ENCODE results near the gene VPS37C. TPM values are rescaled to one million over a fixed set of nuclear protein-coding genes. Genes with fewer than 3 reads are reported as not detected.

VPS37C gene
- polyA plus RNA-seq, 1 of the 3 experiments (the other 2 are of a cell fraction), result 15.2 TPM

GRCh38 chr11:61083601-61084147 lies 77.6 kb downstream of the VPS37C start (continued):
- TF ChIP-seq FOXJ3 (CRISPR knock-in tag; IDR thresholded peaks at IDR 0.05), result no peak
- TF ChIP-seq, protein P1, sequence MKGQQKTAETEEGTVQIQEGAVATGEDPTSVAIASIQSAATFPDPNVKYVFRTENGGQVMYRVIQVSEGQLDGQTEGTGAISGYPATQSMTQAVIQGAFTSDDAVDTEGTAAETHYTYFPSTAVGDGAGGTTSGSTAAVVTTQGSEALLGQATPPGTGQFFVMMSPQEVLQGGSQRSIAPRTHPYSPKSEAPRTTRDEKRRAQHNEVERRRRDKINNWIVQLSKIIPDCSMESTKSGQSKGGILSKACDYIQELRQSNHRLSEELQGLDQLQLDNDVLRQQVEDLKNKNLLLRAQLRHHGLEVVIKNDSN (IDR thresholded peaks at IDR 0.05; ENCODE audit: borderline replicate concordance, low read depth), result no peak
- TF ChIP-seq GABPA (IDR thresholded peaks at IDR 0.05; ENCODE audit: low read depth), result no peak
- no peak for TF ChIP-seq GATA2 (CRISPR knock-in tag; IDR thresholded peaks at IDR 0.05)

GRCh38 chr11:61082931-61083531 lies 78.2 kb downstream of the VPS37C start:
- Histone ChIP-seq H3K4me3 (ENCODE audit: low read depth in 2 of 2, low read length in 1 of 2) (no peak overlapping the region), H3K36me3 (replicated peaks in 1 of 2; ENCODE audit: control insufficient read depth in 1 of 2, insufficient read depth in 2 of 2, low read length in 1 of 2) (no peaks in the 10 kb centered on the region), H4K20me1 (ENCODE audit: insufficient read depth) (no peaks in the 10 kb centered on the region), H3F3A (replicated peaks; ENCODE audit: insufficient read depth) (no peaks in the 10 kb centered on the region), H3K4me1 (ENCODE audit: control insufficient read depth in 1 of 2, insufficient read depth in 2 of 2, low read depth in 1 of 2, low read length in 1 of 2) (no peaks in the 10 kb centered on the region; a peak in 1 of 4 replicates), H3K27ac (ENCODE audit: low read depth in 2 of 2, low read length in 1 of 2) (no peak overlapping the region), H3K9me2 (no peaks in the 10 kb centered on the region), H3K9ac (no peak overlapping the region), H3K9me3 (no peaks in the 10 kb centered on the region), H3K27me3 (ENCODE audit: insufficient read depth) (no peaks in the 10 kb centered on the region; the same call in 1 of the 2 replicates), H3K4me2 (no peak overlapping the region), H2AFZ (ENCODE audit: low read depth) (no peak overlapping the region), H3K79me2 (ENCODE audit: insufficient read depth) (no peaks in the 10 kb centered on the region)
- DNase-seq, result no peak
- TF ChIP-seq TAF1 (IDR thresholded peaks at IDR 0.05; ENCODE audit: borderline replicate concordance, low read depth, low read length), result no peak
- TF ChIP-seq, protein P2, sequence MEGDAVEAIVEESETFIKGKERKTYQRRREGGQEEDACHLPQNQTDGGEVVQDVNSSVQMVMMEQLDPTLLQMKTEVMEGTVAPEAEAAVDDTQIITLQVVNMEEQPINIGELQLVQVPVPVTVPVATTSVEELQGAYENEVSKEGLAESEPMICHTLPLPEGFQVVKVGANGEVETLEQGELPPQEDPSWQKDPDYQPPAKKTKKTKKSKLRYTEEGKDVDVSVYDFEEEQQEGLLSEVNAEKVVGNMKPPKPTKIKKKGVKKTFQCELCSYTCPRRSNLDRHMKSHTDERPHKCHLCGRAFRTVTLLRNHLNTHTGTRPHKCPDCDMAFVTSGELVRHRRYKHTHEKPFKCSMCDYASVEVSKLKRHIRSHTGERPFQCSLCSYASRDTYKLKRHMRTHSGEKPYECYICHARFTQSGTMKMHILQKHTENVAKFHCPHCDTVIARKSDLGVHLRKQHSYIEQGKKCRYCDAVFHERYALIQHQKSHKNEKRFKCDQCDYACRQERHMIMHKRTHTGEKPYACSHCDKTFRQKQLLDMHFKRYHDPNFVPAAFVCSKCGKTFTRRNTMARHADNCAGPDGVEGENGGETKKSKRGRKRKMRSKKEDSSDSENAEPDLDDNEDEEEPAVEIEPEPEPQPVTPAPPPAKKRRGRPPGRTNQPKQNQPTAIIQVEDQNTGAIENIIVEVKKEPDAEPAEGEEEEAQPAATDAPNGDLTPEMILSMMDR (IDR thresholded peaks at IDR 0.05), result no peak
- TF ChIP-seq CHD2 (IDR thresholded peaks at IDR 0.05; ENCODE audit: low read length, partially characterized antibody), result no peak
- no peak for TF ChIP-seq JUND (IDR thresholded peaks at IDR 0.05)
- TF ChIP-seq, protein P3, sequence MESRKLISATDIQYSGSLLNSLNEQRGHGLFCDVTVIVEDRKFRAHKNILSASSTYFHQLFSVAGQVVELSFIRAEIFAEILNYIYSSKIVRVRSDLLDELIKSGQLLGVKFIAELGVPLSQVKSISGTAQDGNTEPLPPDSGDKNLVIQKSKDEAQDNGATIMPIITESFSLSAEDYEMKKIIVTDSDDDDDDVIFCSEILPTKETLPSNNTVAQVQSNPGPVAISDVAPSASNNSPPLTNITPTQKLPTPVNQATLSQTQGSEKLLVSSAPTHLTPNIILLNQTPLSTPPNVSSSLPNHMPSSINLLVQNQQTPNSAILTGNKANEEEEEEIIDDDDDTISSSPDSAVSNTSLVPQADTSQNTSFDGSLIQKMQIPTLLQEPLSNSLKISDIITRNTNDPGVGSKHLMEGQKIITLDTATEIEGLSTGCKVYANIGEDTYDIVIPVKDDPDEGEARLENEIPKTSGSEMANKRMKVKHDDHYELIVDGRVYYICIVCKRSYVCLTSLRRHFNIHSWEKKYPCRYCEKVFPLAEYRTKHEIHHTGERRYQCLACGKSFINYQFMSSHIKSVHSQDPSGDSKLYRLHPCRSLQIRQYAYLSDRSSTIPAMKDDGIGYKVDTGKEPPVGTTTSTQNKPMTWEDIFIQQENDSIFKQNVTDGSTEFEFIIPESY (IDR thresholded peaks at IDR 0.05; ENCODE audit: borderline replicate concordance, low read depth), result no peak
- TF ChIP-seq EZH2phosphoT487 (IDR thresholded peaks at IDR 0.05; ENCODE audit: borderline replicate concordance, low read depth), result no peak
- no peak for TF ChIP-seq GATA2 (CRISPR knock-in tag; IDR thresholded peaks at IDR 0.05)
- no peak for TF ChIP-seq RCOR1 (IDR thresholded peaks at IDR 0.05; ENCODE audit: low read length)
- TF ChIP-seq SIN3A (IDR thresholded peaks at IDR 0.05; ENCODE audit: borderline replicate concordance, low read depth, low read length), result no peak
- TF ChIP-seq MXI1 (IDR thresholded peaks at IDR 0.05; ENCODE audit: low read depth, low read length), result no peak
- TF ChIP-seq TEAD4 (IDR thresholded peaks at IDR 0.05; ENCODE audit: borderline replicate concordance, insufficient read depth), result no peak
- TF ChIP-seq, protein P4, sequence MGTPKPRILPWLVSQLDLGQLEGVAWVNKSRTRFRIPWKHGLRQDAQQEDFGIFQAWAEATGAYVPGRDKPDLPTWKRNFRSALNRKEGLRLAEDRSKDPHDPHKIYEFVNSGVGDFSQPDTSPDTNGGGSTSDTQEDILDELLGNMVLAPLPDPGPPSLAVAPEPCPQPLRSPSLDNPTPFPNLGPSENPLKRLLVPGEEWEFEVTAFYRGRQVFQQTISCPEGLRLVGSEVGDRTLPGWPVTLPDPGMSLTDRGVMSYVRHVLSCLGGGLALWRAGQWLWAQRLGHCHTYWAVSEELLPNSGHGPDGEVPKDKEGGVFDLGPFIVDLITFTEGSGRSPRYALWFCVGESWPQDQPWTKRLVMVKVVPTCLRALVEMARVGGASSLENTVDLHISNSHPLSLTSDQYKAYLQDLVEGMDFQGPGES (IDR thresholded peaks at IDR 0.05; ENCODE audit: low read depth, low read length), result no peak
- TF ChIP-seq MEF2A (IDR thresholded peaks at IDR 0.05; ENCODE audit: borderline replicate concordance, low read depth), result no peak
- TF ChIP-seq RXRA (IDR thresholded peaks at IDR 0.05; ENCODE audit: borderline replicate concordance, low read depth), result no peak
- TF ChIP-seq FOSL2 (IDR thresholded peaks at IDR 0.05; ENCODE audit: borderline replicate concordance, low read depth), result no peak
- TF ChIP-seq ELF1 (IDR thresholded peaks at IDR 0.05), result no peak
- no peak for TF ChIP-seq SMC3 (IDR thresholded peaks at IDR 0.05; ENCODE audit: low read depth, low read length)
- WGBS (ENCODE audit: low lambda C conversion rate), result 57% methylated on average over 9 of the region's 14 CpGs
- CTCF ChIA-PET, result interaction anchor here (1.0 kb wide), 1 partner anchor 249 kb away, joined by 3 read pairs; no protein-coding TSS in a partner anchor
- POLR2A ChIA-PET, result no interaction called here
